HepG2 (cell line): ENCODE data around the gene DOCK1. TPM values are rescaled to one million over a fixed set of nuclear protein-coding genes. Genes with fewer than 3 reads are reported as not detected.

Experiments
- ATAC-seq: fragments of 200-7000 bp; cut with Tn5 transposase; 3 replicates; pipeline ENCODE4 v1.9.1; 2020; ENCODE audit warnings: mild to moderate bottlenecking, moderate library complexity
- BruUV-seq: library from RNA; stranded (reverse); fragments of 400-500 nt; replicated peaks from 2 replicates; lab custom pipeline; 2021; lab: Mats Ljungman, UMichigan
- CTCF ChIA-PET: fragments of 300-600 bp; formaldehyde crosslinking; extraction: SDS; loops from one replicate; lab custom pipeline; 2021; ENCODE audit warnings: low total read pairs, inconsistent platforms, low intra/inter-chr PET ratio; lab: Yijun Ruan, JAX
- POLR2A ChIA-PET: fragments of 350-600 bp; sonication (Branson Sonifier 250); formaldehyde crosslinking; loops from one replicate; lab custom pipeline; 2020; ENCODE audit warnings: antibody characterized with exemption, inconsistent platforms; lab: Yijun Ruan, JAX
- DNase-seq: peaks from one replicate; pipeline ENCODE4 v3.0.0-alpha.2; 2015; ENCODE audit warnings: low spot score
- FAIRE-seq: peaks from 3 replicates; lab custom pipeline; 2011; peaks lifted over from hg19 to GRCh38; lab: Jason Lieb, UNC
- H2AFZ ChIP-seq: one replicate; pipeline ENCODE4 v1.6.1; 2011; ENCODE audit warnings: low read length, inconsistent platforms
- H3K27ac ChIP-seq: fragments of 300-600 bp; 3 replicates; pipeline ENCODE4 v1.8.0; 2011; ENCODE audit warnings: mixed run types, mild to moderate bottlenecking, mixed read lengths, low read length, inconsistent platforms; ENCODE audit not compliant: insufficient read depth; ENCODE audit errors: extremely low read length
- H3K27me3 ChIP-seq, 2 experiments: fragments of 200-600 bp in 1 of 2; 2 replicates in 1 of 2; 3 replicates in 1 of 2; pipeline versions ENCODE4 v1.6.0 to v1.8.0; 2011; ENCODE audit warnings: low read length in 2 of 2, mild to moderate bottlenecking in 2 of 2, moderate library complexity in 2 of 2, inconsistent platforms in 1 of 2; ENCODE audit not compliant: insufficient read depth in 2 of 2, control insufficient read depth in 1 of 2
- H3K36me3 ChIP-seq, 2 experiments: fragments of 200-600 bp in 1 of 2; replicated peaks in 1 of 2; 2 replicates in 1 of 2; 3 replicates in 1 of 2; pipeline versions ENCODE4 v1.5.1 to v1.8.0; 2011; ENCODE audit warnings: low read length in 2 of 2, inconsistent platforms in 1 of 2; ENCODE audit not compliant: insufficient read depth in 2 of 2, control insufficient read depth in 1 of 2
- H3K4me1 ChIP-seq: 2 replicates; pipeline ENCODE4 v1.5.1; 2012; ENCODE audit warnings: low read length, inconsistent platforms; ENCODE audit not compliant: insufficient read depth
- H3K4me2 ChIP-seq: 2 replicates; pipeline ENCODE4 v1.6.0; 2011; ENCODE audit warnings: low read depth, low read length, inconsistent platforms
- H3K4me3 ChIP-seq, 3 experiments: fragments of 200-600 bp in 1 of 3; sonication (generic), shearing (Covaris generic) in 1 of 3; replicated peaks in 1 of 3; 2 replicates each; pipeline ENCODE4 v1.5.1; 2011 to 2016; ENCODE audit warnings: low read length in 3 of 3, inconsistent platforms in 2 of 3, low read depth in 2 of 3, mild to moderate bottlenecking in 2 of 3, control low read depth in 1 of 3, mixed read lengths in 1 of 3; ENCODE audit not compliant: insufficient read depth in 1 of 3
- H3K79me2 ChIP-seq: one replicate; pipeline ENCODE4 v1.6.1; 2011; ENCODE audit warnings: low read length, inconsistent platforms; ENCODE audit not compliant: insufficient read depth
- H3K9ac ChIP-seq: 2 replicates; pipeline ENCODE4 v1.6.0; 2011; ENCODE audit warnings: mild to moderate bottlenecking, low read depth, low read length, inconsistent platforms; ENCODE audit not compliant: insufficient read depth
- H3K9me3 ChIP-seq: 2 replicates; pipeline ENCODE4 v1.5.1; 2012; ENCODE audit warnings: mild to moderate bottlenecking, low read length
- H4K20me1 ChIP-seq: 2 replicates; pipeline ENCODE4 v1.6.0; 2011; ENCODE audit warnings: inconsistent platforms, mild to moderate bottlenecking, low read length, moderate library complexity; ENCODE audit not compliant: insufficient read depth
- MIER3 ChIP-seq: IDR thresholded peaks from 2 replicates; pipeline ENCODE4 v1.6.1; 2016; ENCODE audit warnings: missing compliant biosample characterization, borderline replicate concordance
- SAFB2 ChIP-seq: sonication (generic); formaldehyde crosslinking; IDR thresholded peaks from 2 replicates; pipeline ENCODE4 v1.5.1; 2020; ENCODE audit warnings: missing genetic modification reagents, low read depth, mild to moderate bottlenecking, borderline replicate concordance
- ZNF772 ChIP-seq: sonication (generic); formaldehyde crosslinking; IDR thresholded peaks from 2 replicates; pipeline ENCODE4 v1.5.0; 2020; ENCODE audit warnings: mild to moderate bottlenecking, missing genetic modification reagents
- ZNF781 ChIP-seq: sonication (generic); formaldehyde crosslinking; IDR thresholded peaks from 2 replicates; pipeline ENCODE4 v1.5.1; 2020; ENCODE audit warnings: borderline replicate concordance, mild to moderate bottlenecking, missing genetic modification reagents; ENCODE audit errors: not compliant biosample characterization
- WGBS: methylation state at CpG from one replicate; pipeline ENCODE4 v1.1.6; 2017; ENCODE audit warnings: low lambda C conversion rate; 5-methylcytosine and 5-hydroxymethylcytosine counted together
- in situ Hi-C: cut with HindIII; loops from 2 replicates; pipeline ENCODE4 v1.10.0; 2017; ENCODE audit warnings: low pct_unique_long_range_greater_than_20kb; ENCODE audit not compliant: extremely low pct_ligation_motif_present
- intact Hi-C: fragments of 100-400 bp; cut with micrococcal nuclease; formaldehyde crosslinking; loops from one replicate; pipeline ENCODE4 v1.10.0; 2022; ENCODE audit not compliant: unreplicated experiment
- polyA plus RNA-seq, 8 experiments: library from polyadenylated mRNA; depleted of rRNA in 3 of 8; stranded (reverse) in 7 of 8; unstranded in 1 of 8; fragments of >200 nt; fragmentation: Illumina TruSeq in 4 of 8; extraction: Trizol in 4 of 8; gene quantifications; 2 replicates each; pipeline versions ENCODE4 v1.2.1 to v1.2.3, GENCODE V29; 2011 to 2016; ENCODE audit warnings: low read depth in 4 of 8, missing spikeins in 1 of 8, mixed read lengths in 1 of 8; ENCODE audit not compliant: insufficient read depth in 1 of 8
- total RNA-seq, 5 experiments: library from RNA; depleted of rRNA; stranded (reverse); fragments of >200 nt; fragmentation: Illumina TruSeq; extraction: Trizol; gene quantifications; 2 replicates each; pipeline ENCODE4 v1.2.3, GENCODE V29; 2016; ENCODE audit warnings: low read depth in 1 of 5
- TF ChIP-seq, protein P1 (sequence below): sonication (generic); formaldehyde crosslinking; IDR thresholded peaks from 2 replicates; pipeline ENCODE4 v1.5.1; 2020; ENCODE audit warnings: mild to moderate bottlenecking, missing genetic modification reagents, moderate library complexity

Gene DOCK1
- total and polyA plus RNA-seq, 2 of the 13 experiments (the other 11 are each of a cell fraction or from before 2014, with no cell fraction given) = 8.3 to 25.5 TPM

DNA sequence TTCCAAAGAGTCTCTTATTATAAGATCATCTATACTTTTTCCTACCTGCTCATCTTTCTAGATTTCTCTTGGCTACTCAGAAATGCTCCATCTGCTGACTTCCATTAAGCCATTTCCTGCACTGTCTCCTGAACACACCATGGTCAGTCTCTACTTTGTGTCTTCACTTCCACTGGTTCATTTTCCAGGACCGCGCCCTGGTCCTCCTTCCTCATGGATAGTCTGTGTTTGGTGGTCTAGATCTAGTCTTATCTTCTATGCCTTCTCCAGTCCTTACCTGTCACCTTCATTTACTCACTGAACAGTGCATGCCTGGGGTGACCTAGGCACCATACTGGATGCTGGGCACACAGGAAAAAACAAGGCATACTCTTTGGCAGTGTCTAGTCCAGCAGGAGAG is 279.4 kb downstream of the DOCK1 start (continued):
- no peak for TF ChIP-seq SAFB2 (CRISPR knock-in tag)

DNA sequence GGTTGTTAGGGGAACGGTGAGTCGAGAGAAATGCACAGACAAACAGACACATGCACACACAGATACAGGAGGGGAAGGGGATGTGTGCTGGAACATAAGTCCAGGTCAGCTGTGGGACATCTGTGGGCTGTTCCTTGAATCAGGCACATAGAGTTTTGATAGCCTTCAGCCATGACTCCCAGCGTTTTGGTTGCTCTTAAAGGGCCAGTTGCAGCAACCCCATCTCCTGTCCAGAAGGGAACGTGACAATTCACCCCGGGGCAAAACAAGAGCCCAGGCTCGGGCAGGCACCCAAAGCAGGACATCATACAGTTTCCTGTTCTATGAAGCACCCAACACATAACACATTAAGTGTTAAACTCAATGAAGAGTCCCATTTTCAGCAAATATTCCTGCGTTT is 281.6 kb downstream of the DOCK1 start:
- intact Hi-C loops = no loop called here
- H3K27me3 ChIP-seq = no peaks in the 10 kb centered on the region
- no peak for ATAC-seq
- no TSS peak for BruUV-seq
- no peak overlapping the region for H3K9ac ChIP-seq
- in situ Hi-C loops = no loop called here
- no peaks in the 10 kb centered on the region for H3K9me3 ChIP-seq
- no peaks in the 10 kb centered on the region for H4K20me1 ChIP-seq
- H3K36me3 ChIP-seq = no peaks in the 10 kb centered on the region
- TF ChIP-seq, protein P1, sequence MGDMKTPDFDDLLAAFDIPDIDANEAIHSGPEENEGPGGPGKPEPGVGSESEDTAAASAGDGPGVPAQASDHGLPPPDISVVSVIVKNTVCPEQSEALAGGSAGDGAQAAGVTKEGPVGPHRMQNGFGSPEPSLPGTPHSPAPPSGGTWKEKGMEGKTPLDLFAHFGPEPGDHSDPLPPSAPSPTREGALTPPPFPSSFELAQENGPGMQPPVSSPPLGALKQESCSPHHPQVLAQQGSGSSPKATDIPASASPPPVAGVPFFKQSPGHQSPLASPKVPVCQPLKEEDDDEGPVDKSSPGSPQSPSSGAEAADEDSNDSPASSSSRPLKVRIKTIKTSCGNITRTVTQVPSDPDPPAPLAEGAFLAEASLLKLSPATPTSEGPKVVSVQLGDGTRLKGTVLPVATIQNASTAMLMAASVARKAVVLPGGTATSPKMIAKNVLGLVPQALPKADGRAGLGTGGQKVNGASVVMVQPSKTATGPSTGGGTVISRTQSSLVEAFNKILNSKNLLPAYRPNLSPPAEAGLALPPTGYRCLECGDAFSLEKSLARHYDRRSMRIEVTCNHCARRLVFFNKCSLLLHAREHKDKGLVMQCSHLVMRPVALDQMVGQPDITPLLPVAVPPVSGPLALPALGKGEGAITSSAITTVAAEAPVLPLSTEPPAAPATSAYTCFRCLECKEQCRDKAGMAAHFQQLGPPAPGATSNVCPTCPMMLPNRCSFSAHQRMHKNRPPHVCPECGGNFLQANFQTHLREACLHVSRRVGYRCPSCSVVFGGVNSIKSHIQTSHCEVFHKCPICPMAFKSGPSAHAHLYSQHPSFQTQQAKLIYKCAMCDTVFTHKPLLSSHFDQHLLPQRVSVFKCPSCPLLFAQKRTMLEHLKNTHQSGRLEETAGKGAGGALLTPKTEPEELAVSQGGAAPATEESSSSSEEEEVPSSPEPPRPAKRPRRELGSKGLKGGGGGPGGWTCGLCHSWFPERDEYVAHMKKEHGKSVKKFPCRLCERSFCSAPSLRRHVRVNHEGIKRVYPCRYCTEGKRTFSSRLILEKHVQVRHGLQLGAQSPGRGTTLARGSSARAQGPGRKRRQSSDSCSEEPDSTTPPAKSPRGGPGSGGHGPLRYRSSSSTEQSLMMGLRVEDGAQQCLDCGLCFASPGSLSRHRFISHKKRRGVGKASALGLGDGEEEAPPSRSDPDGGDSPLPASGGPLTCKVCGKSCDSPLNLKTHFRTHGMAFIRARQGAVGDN = no peak
- no peak for TF ChIP-seq ZNF781 (CRISPR knock-in tag)
- TF ChIP-seq ZNF772 (CRISPR knock-in tag) = no peak
- no peak for TF ChIP-seq MIER3 (CRISPR knock-in tag)
- TF ChIP-seq, all 625 proteins: peak for 0
- Histone ChIP-seq H3K27ac (no peak overlapping the region), H3K79me2 (no peaks in the 10 kb centered on the region), H3K4me2 (no peak overlapping the region), H3K4me3 (no peak overlapping the region), H3K4me1 (no peaks in the 10 kb centered on the region), H2AFZ (no peak overlapping the region)
- ChIA-PET POLR2A (no interaction called here), CTCF (no interaction called here)
- DNase-seq (no peak), FAIRE-seq (no peak)
- WGBS = 99% methylated on average over 5 of the region's 7 CpGs
